Stomach (tissue), 9 donors: ENCODE data around the gene CDK5R2. TPM values are rescaled to one million over a fixed set of nuclear protein-coding genes. Genes with fewer than 3 reads are reported as not detected.

Experiments used
- DNase-seq, 2 donors: peaks; one replicate each; pipeline versions ENCODE4 v3.0.0 to v3.0.0-alpha.2; 2013 to 2019
- H3K27ac ChIP-seq, 5 donors: fragments of 200-600 bp in 4 of 5; sonication (generic) in 4 of 5; one replicate each; pipeline ENCODE4 v1.5.1; 2013 to 2019; ENCODE audit warnings: mild to moderate bottlenecking in 1 of 5, moderate library complexity in 1 of 5
- H3K27me3 ChIP-seq, 3 donors: fragments of 200-600 bp; sonication (generic); one replicate each; pipeline ENCODE4 v1.5.1; 2017 to 2019; ENCODE audit warnings: mixed run types in 1 of 3
- H3K36me3 ChIP-seq, 4 donors: fragments of 200-600 bp; sonication (generic); 1 replicate in 3 of 4; 2 replicates in 1 of 4; pipeline ENCODE4 v1.5.1; 2016 to 2019
- H3K4me1 ChIP-seq, 4 donors: fragments of 200-600 bp; sonication (generic); one replicate each; pipeline ENCODE4 v1.5.1; 2016 to 2019
- H3K4me3 ChIP-seq, 4 donors: fragments of 200-600 bp; sonication (generic) in 3 of 4; one replicate each; pipeline ENCODE4 v1.5.1; 2016 to 2019; ENCODE audit warnings: mild to moderate bottlenecking in 1 of 4
- H3K9me3 ChIP-seq, 4 donors: fragments of 200-600 bp; sonication (generic); one replicate each; pipeline ENCODE4 v1.5.1; 2016 to 2019
- EP300 ChIP-seq: sonication (generic); formaldehyde crosslinking; IDR thresholded peaks from one replicate; pipeline ENCODE4 v1.6.1; 2017; ENCODE audit warnings: antibody characterized with exemption
- POLR2A ChIP-seq, 4 donors: fragments of 450-650 bp; IDR thresholded peaks; one replicate each; pipeline ENCODE4 v1.6.1; 2016; ENCODE audit warnings: antibody characterized with exemption in 4 of 4, control low read depth in 2 of 4, mild to moderate bottlenecking in 1 of 4, moderate library complexity in 1 of 4
- POLR2AphosphoS5 ChIP-seq, 3 donors: sonication (generic); formaldehyde crosslinking; IDR thresholded peaks; one replicate each; pipeline ENCODE4 v1.6.1; 2016; ENCODE audit warnings: antibody characterized with exemption in 3 of 3
- WGBS, 5 donors: extraction: QIAGEN DNeasy Blood & Tissue Kit in 3 of 5; methylation state at CpG; one replicate each; pipeline versions ENCODE4 v1.1.5 to v1.1.7; 2013 to 2018; 5-methylcytosine and 5-hydroxymethylcytosine counted together
- intact Hi-C: fragments of 100-400 bp; cut with DNase I; formaldehyde crosslinking; loops from one replicate; pipeline ENCODE4 v1.15.1; 2023; ENCODE audit warnings: low total_unique reads
- polyA plus RNA-seq, 3 donors: library from polyadenylated mRNA; stranded (reverse); fragments of 200-250 nt; gene quantifications; one replicate each; pipeline ENCODE4 v1.2.3, GENCODE V29; 2013
- small RNA-seq, 4 donors: library from RNA; depleted of rRNA; stranded (forward); fragments of <200 nt; gene quantifications; one replicate each; pipeline ENCODE3, GENCODE V24; 2016
- total RNA-seq, 5 donors: library from RNA; depleted of rRNA; stranded (reverse); fragments of >200 nt; gene quantifications; one replicate each; pipeline versions ENCODE4 v1.1.0 to v1.2.3, GENCODE V29; 2014 to 2016
- TF ChIP-seq, protein P1 (sequence below), 7 experiments: fragments of 450-650 bp in 4 of 7; fragments of 200-600 bp in 3 of 7; sonication (generic) in 3 of 7; IDR thresholded peaks; one replicate each; pipeline ENCODE4 v1.5.1; 2016 to 2019; ENCODE audit warnings: antibody characterized with exemption in 7 of 7, control low read depth in 2 of 7, mild to moderate bottlenecking in 1 of 7
- donor health status: healthy with polysubstance abuse.
- donor health status: Bipolar disorder and iron deficiency.
- donor health status: healthy.

CDK5R2 gene
- total and polyA plus RNA-seq, 8 donors: 0.20 to 0.58 (median 0.45) TPM; not detected in 2

DNA sequence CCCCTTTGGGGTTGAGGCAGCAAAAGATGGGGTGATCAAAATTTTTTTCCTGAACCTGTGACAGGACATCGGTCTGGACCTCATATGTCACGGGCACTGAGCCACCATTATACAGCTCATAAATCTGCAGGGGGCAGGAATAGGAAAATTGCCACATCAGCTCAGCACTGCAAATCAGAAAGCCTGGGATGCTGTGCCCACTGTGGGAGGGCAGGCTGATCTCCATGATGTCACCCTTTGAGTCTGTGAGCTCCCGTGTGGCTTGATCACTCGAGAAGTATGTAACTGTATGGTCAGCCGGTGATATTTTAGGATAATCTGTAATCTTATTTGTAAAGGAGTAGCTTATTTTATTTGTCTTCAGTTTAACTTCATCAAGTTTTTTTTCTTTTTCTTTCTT, 51.4 kb downstream of the CDK5R2 start:
- intact Hi-C loops: no loop called here
- whole genome bisulfite sequencing, 5 donors: 77 to 83% (median 82%) methylated on average over 5 of the region's 5 CpGs

More for the DNA sequence above, 51.4 kb downstream of the CDK5R2 start:
- DNase-seq: no peak
- H3K4me1 ChIP-seq: no peaks in the 10 kb centered on the region
- no peak overlapping the region for H3K27ac ChIP-seq
- no peaks in the 10 kb centered on the region for H3K36me3 ChIP-seq
- TF ChIP-seq EP300: no peak
- TF ChIP-seq, protein P1, sequence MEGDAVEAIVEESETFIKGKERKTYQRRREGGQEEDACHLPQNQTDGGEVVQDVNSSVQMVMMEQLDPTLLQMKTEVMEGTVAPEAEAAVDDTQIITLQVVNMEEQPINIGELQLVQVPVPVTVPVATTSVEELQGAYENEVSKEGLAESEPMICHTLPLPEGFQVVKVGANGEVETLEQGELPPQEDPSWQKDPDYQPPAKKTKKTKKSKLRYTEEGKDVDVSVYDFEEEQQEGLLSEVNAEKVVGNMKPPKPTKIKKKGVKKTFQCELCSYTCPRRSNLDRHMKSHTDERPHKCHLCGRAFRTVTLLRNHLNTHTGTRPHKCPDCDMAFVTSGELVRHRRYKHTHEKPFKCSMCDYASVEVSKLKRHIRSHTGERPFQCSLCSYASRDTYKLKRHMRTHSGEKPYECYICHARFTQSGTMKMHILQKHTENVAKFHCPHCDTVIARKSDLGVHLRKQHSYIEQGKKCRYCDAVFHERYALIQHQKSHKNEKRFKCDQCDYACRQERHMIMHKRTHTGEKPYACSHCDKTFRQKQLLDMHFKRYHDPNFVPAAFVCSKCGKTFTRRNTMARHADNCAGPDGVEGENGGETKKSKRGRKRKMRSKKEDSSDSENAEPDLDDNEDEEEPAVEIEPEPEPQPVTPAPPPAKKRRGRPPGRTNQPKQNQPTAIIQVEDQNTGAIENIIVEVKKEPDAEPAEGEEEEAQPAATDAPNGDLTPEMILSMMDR (IDR thresholded peaks at IDR 0.05): no peak
- TF ChIP-seq POLR2A (IDR thresholded peaks at IDR 0.05): no peak
- no peak for TF ChIP-seq POLR2AphosphoS5 (IDR thresholded peaks at IDR 0.05)
- H3K4me3 ChIP-seq: no peak overlapping the region
- peaks cover 0 to 62% (median 3%) of the 10 kb centered on the region in 3 donors for H3K27me3 ChIP-seq
- H3K9me3 ChIP-seq: no peaks in the 10 kb centered on the region

Small RNA genes within 50 kb of the gene (small RNA-seq; reads per million reads assigned to genes)
- gene MIR375: 16,733 to 59,010 (median 25,328) reads per million in 4 donors
- gene RNU6-642P: 0 reads per million in 4 donors

Other genes with a start within 250 kb of the CDK5R2 start
- 100 to 1,000 TPM in 2 of 5 donors, 10 to 100 TPM in 2, 1 to 10 TPM in 1; 8.8 to 139 (median 32.9) TPM for gene TTLL4, start 248.8 kb upstream of the CDK5R2 start, total RNA-seq
- gene TTLL4, start 248.8 kb upstream of the CDK5R2 start, polyA plus RNA-seq: 10 to 100 TPM in 2 of 3 donors, 1 to 10 TPM in 1; 9.2 to 11.6 (median 10.1) TPM
- gene CYP27A1, start 177.5 kb upstream of the CDK5R2 start, total RNA-seq: 100 to 1,000 TPM in 1 of 5 donors, 10 to 100 TPM in 4; 11.6 to 546 (median 15.8) TPM
- 10 to 100 TPM in 2 of 3 donors, 1 to 10 TPM in 1; 4.4 to 10.7 (median 10.4) TPM for gene CYP27A1, start 177.5 kb upstream of the CDK5R2 start, polyA plus RNA-seq
- gene PRKAG3, start 127.9 kb upstream of the CDK5R2 start, total RNA-seq: not detected
- not detected for gene PRKAG3, start 127.9 kb upstream of the CDK5R2 start, polyA plus RNA-seq
- 1 to 10 TPM in 2 of 5 donors, not detected in 3; 1.8 to 3.3 TPM for gene WNT6, start 99.9 kb upstream of the CDK5R2 start, total RNA-seq
- 1 to 10 TPM in 1 of 3 donors, under 1 TPM in 2; 0.25 to 2.9 (median 0.76) TPM for gene WNT6, start 99.9 kb upstream of the CDK5R2 start, polyA plus RNA-seq
- 1 to 10 TPM in 1 of 5 donors, not detected in 4; 4.3 TPM for gene WNT10A, start 78.8 kb upstream of the CDK5R2 start, total RNA-seq
- 1 to 10 TPM in 1 of 3 donors, not detected in 2; 6.7 TPM for gene WNT10A, start 78.8 kb upstream of the CDK5R2 start, polyA plus RNA-seq
- 1 to 10 TPM in 1 of 5 donors, not detected in 4; 1.3 TPM for gene FEV, start 25.5 kb downstream of the CDK5R2 start, total RNA-seq
- gene FEV, start 25.5 kb downstream of the CDK5R2 start, polyA plus RNA-seq: 1 to 10 TPM in 1 of 3 donors, under 1 TPM in 2; 0.28 to 6.4 (median 0.87) TPM
- gene CRYBA2, start 33.8 kb downstream of the CDK5R2 start, total RNA-seq: 1 to 10 TPM in 1 of 5 donors, not detected in 4; 2.8 TPM
- 1 to 10 TPM; 1.2 to 7.5 (median 3.7) TPM for gene CRYBA2, start 33.8 kb downstream of the CDK5R2 start, polyA plus RNA-seq
- gene CFAP65, start 81.8 kb downstream of the CDK5R2 start, total RNA-seq: 1 to 10 TPM in 1 of 5 donors, not detected in 4; 2.6 TPM
- under 1 TPM in 1 of 3 donors, not detected in 2; 0.10 TPM for gene CFAP65, start 81.8 kb downstream of the CDK5R2 start, polyA plus RNA-seq
- 10 to 100 TPM in 4 of 5 donors, under 1 TPM in 1; 0.58 to 59.1 (median 16.5) TPM for gene IHH, start 101.3 kb downstream of the CDK5R2 start, total RNA-seq
- gene IHH, start 101.3 kb downstream of the CDK5R2 start, polyA plus RNA-seq: 1 to 10 TPM; 6.4 to 9.0 (median 7.8) TPM
- gene NHEJ1, start 201.1 kb downstream of the CDK5R2 start, total RNA-seq: 10 to 100 TPM in 3 of 5 donors, 1 to 10 TPM in 2; 4.5 to 25.5 (median 13.2) TPM
- 10 to 100 TPM; 10.3 to 19.1 (median 10.4) TPM for gene NHEJ1, start 201.1 kb downstream of the CDK5R2 start, polyA plus RNA-seq
- gene SLC23A3, start 210.4 kb downstream of the CDK5R2 start, total RNA-seq: 1 to 10 TPM in 2 of 5 donors, under 1 TPM in 3; 0.45 to 4.1 (median 0.92) TPM
- gene SLC23A3, start 210.4 kb downstream of the CDK5R2 start, polyA plus RNA-seq: 1 to 10 TPM in 1 of 3 donors, under 1 TPM in 1, not detected in 1; 0.50 to 2.3 TPM
- 10 to 100 TPM; 12.8 to 48.2 (median 36.2) TPM for gene CNPPD1, start 217.3 kb downstream of the CDK5R2 start, total RNA-seq
- 10 to 100 TPM; 26.5 to 45.5 (median 34.2) TPM for gene CNPPD1, start 217.3 kb downstream of the CDK5R2 start, polyA plus RNA-seq
- 10 to 100 TPM; 31.9 to 97.3 (median 43.9) TPM for gene RETREG2, start 218.6 kb downstream of the CDK5R2 start, total RNA-seq
- gene RETREG2, start 218.6 kb downstream of the CDK5R2 start, polyA plus RNA-seq: 10 to 100 TPM; 23.9 to 52.5 (median 25.1) TPM
- 10 to 100 TPM; 21.3 to 79.7 (median 33.8) TPM for gene ZFAND2B, start 247.1 kb downstream of the CDK5R2 start, total RNA-seq
- gene ZFAND2B, start 247.1 kb downstream of the CDK5R2 start, polyA plus RNA-seq: 10 to 100 TPM; 45.0 to 81.3 (median 46.6) TPM